Left ventricle myocardium inferior (tissue), 1 donor: ENCODE data around the gene MAP2K3. TPM values are rescaled to one million over a fixed set of nuclear protein-coding genes. Genes with fewer than 3 reads are reported as not detected.
A peak's percentile ranks its signal among the peaks of the same experiment; 100 is the strongest.

ENCODE experiments used
- DNase-seq: peaks from one replicate; pipeline ENCODE4 v3.0.0-alpha.2; 2020
- H3K27ac ChIP-seq: fragments of 200-600 bp; replicated peaks from 2 replicates; pipeline ENCODE4 v1.8.0; 2021
- H3K27me3 ChIP-seq: fragments of 200-600 bp; 2 replicates; pipeline ENCODE4 v1.8.0; 2021; ENCODE audit warnings: low read depth
- H3K36me3 ChIP-seq: fragments of 200-600 bp; 2 replicates; pipeline ENCODE4 v1.8.0; 2021
- H3K4me1 ChIP-seq: fragments of 200-600 bp; 2 replicates; pipeline ENCODE4 v1.8.0; 2021
- H3K4me3 ChIP-seq: fragments of 200-600 bp; 2 replicates; pipeline ENCODE4 v1.8.0; 2021; ENCODE audit warnings: mild to moderate bottlenecking, moderate library complexity
- H3K9me3 ChIP-seq: fragments of 200-600 bp; replicated peaks from 2 replicates; pipeline ENCODE4 v1.8.0; 2021
- CTCF ChIP-seq: fragments of 200-600 bp; IDR thresholded peaks from 2 replicates; pipeline ENCODE4 v1.8.0; 2021; ENCODE audit warnings: antibody characterized with exemption, mild to moderate bottlenecking, borderline replicate concordance
- intact Hi-C: fragments of 100-400 bp; cut with micrococcal nuclease; formaldehyde crosslinking; loops from one replicate; pipeline ENCODE4 v1.11.0; 2022
- total RNA-seq: library from RNA; stranded (reverse); fragmentation: NEBNext Ultra II Directional; extraction: Animal tissue kit (Norgen Biotek cat#: 25700); gene quantifications from one replicate; pipeline ENCODE4 v1.2.1, GENCODE V29; 2021
- donor health status: DM: no; HTN: yes; CAD: no; lungs with severe emphysema.

Gene MAP2K3
- total RNA-seq, 1 donor from 2014 or later = 41.7 TPM

- Histone ChIP-seq H3K27me3 (no peaks in the 10 kb centered on the region), H3K4me3 (no peak overlapping the region), H3K36me3 (no peaks in the 10 kb centered on the region), H3K27ac (peak overlapping the region; percentile 69), H3K4me1 (peaks cover 91% of the 10 kb centered on the region), H3K9me3 (no peaks in the 10 kb centered on the region)
- no peak for TF ChIP-seq CTCF
- intact Hi-C loops = no loop called here
- DNase-seq = no peak
Observed at GRCh38 chr17:21247552-21248258, 36.8 kb upstream of the MAP2K3 start.

DNA sequence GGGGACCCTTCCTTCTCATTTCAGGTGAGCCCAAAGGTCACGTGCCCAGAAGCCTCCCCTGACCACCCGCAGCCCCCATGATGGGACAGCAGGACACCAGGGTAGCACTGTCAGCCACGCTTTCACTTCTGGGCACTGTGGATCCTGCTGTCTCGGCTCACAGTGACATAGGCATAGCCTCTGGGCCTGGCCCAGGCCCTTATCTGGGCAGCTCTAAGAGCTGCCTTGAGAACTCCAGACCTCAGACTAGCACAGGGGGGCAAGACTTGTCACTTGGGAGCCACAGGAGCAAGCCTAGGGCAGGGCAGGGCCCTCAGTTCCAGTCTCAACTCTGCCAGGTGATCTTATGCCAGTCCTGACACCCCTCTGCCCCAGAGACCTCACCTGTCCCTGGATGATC, 36.0 kb upstream of the MAP2K3 start:
- Histone ChIP-seq H3K27me3 (no peaks in the 10 kb centered on the region), H3K27ac (peak overlapping the region; percentile 69), H3K4me1 (peaks cover 84% of the 10 kb centered on the region), H3K4me3 (no peak overlapping the region), H3K36me3 (no peaks in the 10 kb centered on the region), H3K9me3 (no peaks in the 10 kb centered on the region)
- DNase-seq = no peak
- TF ChIP-seq CTCF = no peak
- intact Hi-C loops = no loop called here

DNA sequence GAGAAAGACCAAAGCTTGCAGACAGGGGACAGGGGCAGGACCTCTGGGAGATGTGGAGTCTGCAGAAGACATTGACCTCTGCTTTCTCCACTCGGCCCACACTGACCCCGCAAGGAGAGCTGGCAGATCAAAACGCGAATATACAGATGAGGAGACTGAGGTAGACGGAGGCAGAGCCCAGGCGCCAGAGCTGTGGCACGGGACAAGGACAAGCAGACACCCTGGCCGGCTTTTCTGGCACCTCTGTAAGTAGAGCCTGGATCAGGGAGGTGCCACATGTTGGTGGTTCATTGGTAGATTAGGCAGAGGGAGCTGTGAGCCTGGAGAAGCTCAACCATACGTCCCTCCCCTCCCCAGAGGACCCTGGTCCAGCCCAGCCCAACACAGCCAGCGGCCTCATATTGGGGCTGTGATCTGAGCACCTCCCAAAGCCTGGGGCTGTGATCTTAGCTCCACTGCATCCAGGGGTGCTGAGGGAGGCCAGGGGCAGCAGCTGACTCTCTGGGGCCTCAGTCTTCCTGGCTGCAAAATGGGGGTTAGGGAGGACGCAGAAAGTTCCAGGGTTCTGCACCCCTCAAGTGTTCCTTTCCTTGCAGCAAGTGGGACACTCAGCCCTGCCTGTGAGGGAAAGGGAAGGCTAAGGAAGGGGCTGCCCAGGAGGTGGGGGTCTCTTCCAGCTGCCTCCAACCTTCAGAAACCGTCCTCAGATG, 35.3 kb upstream of the MAP2K3 start:
- no peak for TF ChIP-seq CTCF
- Histone ChIP-seq H3K9me3 (no peaks in the 10 kb centered on the region), H3K4me3 (no peak overlapping the region), H3K27ac (peak overlapping the region; percentile 69), H3K27me3 (no peaks in the 10 kb centered on the region), H3K4me1 (peaks cover 83% of the 10 kb centered on the region), H3K36me3 (no peaks in the 10 kb centered on the region)
- intact Hi-C loops = no loop called here
- DNase-seq = no peak

DNA sequence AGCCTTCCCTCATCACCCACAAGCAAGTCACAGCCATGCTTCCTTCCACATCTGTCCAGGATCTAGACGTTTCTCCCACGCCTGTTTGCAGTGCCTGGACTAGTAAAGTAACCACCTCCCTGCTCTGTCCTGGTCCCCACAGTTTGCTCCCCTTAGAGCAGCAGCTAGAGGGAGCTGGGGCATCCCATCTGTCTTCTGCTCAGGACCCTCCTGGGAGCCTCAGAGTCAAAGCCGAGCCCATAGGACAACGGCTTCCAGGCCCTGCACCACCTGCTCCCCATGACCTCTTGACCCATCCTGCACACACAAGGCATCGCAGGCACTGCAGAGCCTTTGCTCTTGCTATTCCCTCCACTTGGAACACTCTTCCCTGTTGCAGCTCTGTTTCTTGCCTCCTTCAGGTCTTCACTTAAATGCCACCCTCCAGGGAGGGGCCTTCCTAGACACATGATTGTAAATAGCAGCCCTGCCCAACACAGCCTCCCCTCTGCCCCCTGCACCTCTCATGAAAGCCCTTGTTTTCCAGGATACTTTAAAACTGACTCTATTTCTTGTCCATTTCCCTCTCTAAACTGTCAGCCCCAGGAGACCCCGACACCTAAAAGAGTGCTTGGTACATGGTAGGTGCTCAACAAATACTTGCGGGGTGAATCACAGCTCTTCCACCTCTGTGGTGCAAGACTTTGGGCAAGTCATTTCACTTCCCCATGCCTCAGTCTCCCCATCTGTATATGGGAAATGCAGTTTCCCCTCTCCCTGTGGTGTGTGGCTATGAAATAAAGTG, 34.4 kb upstream of the MAP2K3 start:
- DNase-seq = no peak
- H3K27ac ChIP-seq = peak overlapping the region; percentile 27
- no peaks in the 10 kb centered on the region for H3K9me3 ChIP-seq
- H3K4me1 ChIP-seq = peaks cover 83% of the 10 kb centered on the region
- intact Hi-C loops = no loop called here
- no peak for TF ChIP-seq CTCF
- H3K4me3 ChIP-seq = no peak overlapping the region
- no peaks in the 10 kb centered on the region for H3K36me3 ChIP-seq
- no peaks in the 10 kb centered on the region for H3K27me3 ChIP-seq

DNA sequence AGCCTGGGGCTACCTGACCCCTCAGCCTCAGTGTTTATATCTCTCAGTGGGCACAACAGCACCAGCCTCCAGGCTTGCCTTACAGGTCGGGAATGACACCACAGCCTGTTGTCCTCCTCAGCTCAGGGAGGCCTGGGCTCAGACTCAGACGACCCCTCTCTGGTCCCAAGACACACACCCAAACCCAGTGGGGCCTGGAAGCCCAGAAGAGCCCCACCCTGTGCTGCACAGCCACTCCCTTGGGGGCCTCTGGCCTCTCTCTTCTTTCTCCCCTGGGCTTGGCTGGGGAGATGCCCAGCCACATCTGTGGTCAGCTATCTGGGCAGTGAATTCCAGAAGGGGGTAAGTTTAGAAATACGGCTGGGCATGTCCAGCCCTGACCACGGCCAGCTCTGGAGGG, 33.7 kb upstream of the MAP2K3 start:
- no peak for TF ChIP-seq CTCF

More for the DNA sequence above, 33.7 kb upstream of the MAP2K3 start:
- DNase-seq = no peak
- Histone ChIP-seq H3K36me3 (no peaks in the 10 kb centered on the region), H3K4me3 (no peak overlapping the region), H3K9me3 (no peaks in the 10 kb centered on the region), H3K27ac (peak overlapping the region; percentile 27), H3K27me3 (no peaks in the 10 kb centered on the region), H3K4me1 (peaks cover 76% of the 10 kb centered on the region)
- intact Hi-C loops = no loop called here
